HG02610 (cell line): Measurements from ENCODE around the gene DNAAF8.

Experiments used
- ATAC-seq: cut with Tn5 transposase; IDR thresholded peaks from one replicate; pipeline ENCODE4 v1.9.1; 2021; ENCODE audit warnings: mild to moderate bottlenecking, moderate library complexity; ENCODE audit not compliant: unreplicated experiment

The DNAAF8 gene

GRCh38 chr16:4797805-4798252 lies 63.5 kb downstream of the DNAAF8 start:
- no peak for ATAC-seq

- no peak for ATAC-seq
These were observed 64.1 kb downstream of the DNAAF8 start for GRCh38 chr16:4798456-4798855.
